GM19395 (cell line): ENCODE data around the gene HOXD8.

Source experiments
- ATAC-seq: cut with Tn5 transposase; IDR thresholded peaks from one replicate; pipeline ENCODE4 v1.9.1; 2021; ENCODE audit warnings: mild to moderate bottlenecking, moderate library complexity; ENCODE audit not compliant: unreplicated experiment

The HOXD8 gene

GRCh38 chr2:176171351-176172006 is 42.0 kb downstream of the HOXD8 start:
- no peak for ATAC-seq

- ATAC-seq: no peak
Observed at GRCh38 chr2:176172007-176172894, 42.7 kb downstream of the HOXD8 start.

GRCh38 chr2:176172895-176173566 is 43.5 kb downstream of the HOXD8 start:
- ATAC-seq: no peak

GRCh38 chr2:176173567-176174381 is 44.3 kb downstream of the HOXD8 start:
- ATAC-seq: no peak

- no peak for ATAC-seq
Observed at GRCh38 chr2:176174382-176174823, 44.9 kb downstream of the HOXD8 start.

GRCh38 chr2:176174824-176175708 is 45.6 kb downstream of the HOXD8 start:
- no peak for ATAC-seq

- ATAC-seq: no peak
Observed at GRCh38 chr2:176175709-176176607, 46.5 kb downstream of the HOXD8 start.

GRCh38 chr2:176177580-176178037 is 48.1 kb downstream of the HOXD8 start:
- ATAC-seq: no peak

GRCh38 chr2:176178038-176178756 is 48.7 kb downstream of the HOXD8 start:
- no peak for ATAC-seq

GRCh38 chr2:176178757-176179295 is 49.3 kb downstream of the HOXD8 start:
- ATAC-seq: no peak

GRCh38 chr2:176181551-176181950 is 52.0 kb downstream of the HOXD8 start:
- ATAC-seq: no peak
